GM12864 (cell line): Measurements from ENCODE around the gene LMO1.

Experiments used
- DNase-seq: peaks from one replicate; pipeline ENCODE4 v3.0.0-alpha.2; 2011; ENCODE audit warnings: low read depth
- H3K4me3 ChIP-seq: 2 replicates; pipeline ENCODE4 v1.5.1; 2011; ENCODE audit warnings: mild to moderate bottlenecking, low read depth, low read length, control low read depth
- CTCF ChIP-seq: IDR thresholded peaks from 2 replicates; pipeline ENCODE4 v1.5.1; 2011; ENCODE audit warnings: low read depth, mild to moderate bottlenecking, moderate library complexity, low read length, control low read depth, inconsistent platforms; ENCODE audit errors: missing control alignments

LMO1 gene

GRCh38 chr11:8201644-8202365 lies 61.9 kb downstream of the LMO1 start:
- TF ChIP-seq CTCF, result no peak
- H3K4me3 ChIP-seq, result no peak overlapping the region
- DNase-seq, result peak; percentile 10

DNA sequence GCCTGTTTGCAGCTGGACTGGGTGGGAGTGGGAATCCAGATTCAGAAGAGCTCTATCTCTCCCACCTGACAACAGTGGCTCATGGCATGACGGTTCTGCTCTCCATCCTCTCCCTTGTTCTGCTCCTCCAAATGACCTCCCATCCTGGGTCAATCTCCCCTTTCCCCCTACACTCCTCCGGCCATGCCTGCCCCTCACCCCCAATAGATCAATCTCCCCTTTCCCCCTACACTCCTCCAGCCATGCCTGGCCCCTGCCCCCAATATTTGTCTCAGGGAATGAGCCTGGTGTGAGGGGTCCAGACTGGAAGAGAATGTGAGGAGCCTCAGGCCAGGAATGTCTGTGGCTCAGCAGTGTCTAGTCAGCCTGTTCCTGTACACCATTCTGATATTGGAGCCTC lies 64.0 kb downstream of the LMO1 start:
- no peak for TF ChIP-seq CTCF
- H3K4me3 ChIP-seq, result no peak overlapping the region
- DNase-seq, result no peak

GRCh38 chr11:8196749-8197148 lies 66.9 kb downstream of the LMO1 start:
- DNase-seq, result no peak
- TF ChIP-seq CTCF, result no peak

DNA sequence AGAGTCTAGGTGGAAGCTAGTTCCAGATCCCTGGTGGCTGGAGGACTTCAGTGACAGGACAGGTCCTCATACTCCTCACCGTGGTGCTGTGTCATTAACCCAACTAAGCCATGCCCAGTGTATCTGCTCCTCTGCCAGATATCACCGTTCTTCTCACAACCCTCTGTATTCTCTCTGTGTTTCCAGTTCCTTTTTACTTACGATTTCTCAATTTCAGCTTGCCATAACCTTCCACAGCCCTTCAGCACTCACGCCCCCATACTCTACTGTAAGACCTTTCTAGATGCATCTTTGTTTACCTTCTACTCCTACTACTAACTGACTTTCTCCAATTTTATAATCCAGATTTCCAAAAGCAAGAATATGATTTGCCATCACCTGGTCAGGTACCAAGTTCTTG lies 68.7 kb downstream of the LMO1 start:
- DNase-seq, result no peak
- no peak for TF ChIP-seq CTCF
- H3K4me3 ChIP-seq, result no peak overlapping the region

More at GRCh38 chr11:8196749-8197148, 66.9 kb downstream of the LMO1 start:
- H3K4me3 ChIP-seq, result no peak overlapping the region

- no peak overlapping the region for H3K4me3 ChIP-seq
- TF ChIP-seq CTCF, result no peak
- DNase-seq, result no peak
Measured at GRCh38 chr11:8192896-8193209, 70.8 kb downstream of the LMO1 start.

GRCh38 chr11:8192016-8192895 lies 71.4 kb downstream of the LMO1 start:
- no peak overlapping the region for H3K4me3 ChIP-seq
- TF ChIP-seq CTCF, result peak; percentile 92
- no peak for DNase-seq
